SK-N-SH treated with all-trans-retinoic acid at 6 μM for 48 hours (cell line): ENCODE data around the gene GRIK1.

Source experiments
- ATAC-seq: fragments of 200-7000 bp; cut with Tn5 transposase; 3 replicates; pipeline ENCODE4 v1.9.1; 2020; ENCODE audit warnings: mild to moderate bottlenecking, moderate library complexity
- ARNTL ChIP-seq: fragments of 450-650 bp; formaldehyde crosslinking; IDR thresholded peaks from 2 replicates; pipeline ENCODE4 v1.5.0; 2020; ENCODE audit warnings: low read depth, mild to moderate bottlenecking, moderate library complexity, borderline replicate concordance
- BACH2 ChIP-seq: fragments of 250-450 bp; sonication (Bioruptor Pico); IDR thresholded peaks from 2 replicates; pipeline ENCODE4 v1.9.0; 2021; ENCODE audit warnings: mild to moderate bottlenecking, borderline replicate concordance
- ESRRG ChIP-seq: fragments of 250-450 bp; sonication (Bioruptor Pico); IDR thresholded peaks from 2 replicates; pipeline ENCODE4 v1.6.1; 2021; ENCODE audit warnings: mild to moderate bottlenecking
- GLIS3 ChIP-seq: fragments of 250-450 bp; sonication (Bioruptor Pico); IDR thresholded peaks from 2 replicates; pipeline ENCODE4 v1.5.0; 2020; ENCODE audit warnings: mild to moderate bottlenecking, moderate library complexity
- ISL1 ChIP-seq: fragments of 250-450 bp; sonication (Bioruptor Pico); IDR thresholded peaks from 2 replicates; pipeline ENCODE4 v2.1.2; 2022; ENCODE audit warnings: mild to moderate bottlenecking, moderate library complexity
- OSR1 ChIP-seq: fragments of 250-450 bp; sonication (Bioruptor Pico); IDR thresholded peaks from 2 replicates; pipeline ENCODE4 v1.8.0; 2022; ENCODE audit warnings: moderate library complexity, mild to moderate bottlenecking, inconsistent platforms
- PATZ1 ChIP-seq: fragments of 250-450 bp; sonication (Bioruptor Pico); IDR thresholded peaks from 2 replicates; pipeline ENCODE4 v1.8.0; 2020; ENCODE audit warnings: mild to moderate bottlenecking, moderate library complexity, borderline replicate concordance
- POU6F1 ChIP-seq: fragments of 250-450 bp; sonication (Bioruptor Pico); IDR thresholded peaks from 2 replicates; pipeline ENCODE4 v1.8.0; 2021; ENCODE audit warnings: low read depth, mild to moderate bottlenecking, moderate library complexity, borderline replicate concordance
- PPARA ChIP-seq: fragments of 250-450 bp; sonication (Bioruptor Pico); IDR thresholded peaks from 2 replicates; pipeline ENCODE4 v1.5.0; 2020; ENCODE audit warnings: mild to moderate bottlenecking, borderline replicate concordance
- RARB ChIP-seq: fragments of 250-450 bp; sonication (Bioruptor Pico); IDR thresholded peaks from 2 replicates; pipeline ENCODE4 v1.8.0; 2021; ENCODE audit warnings: mild to moderate bottlenecking, moderate library complexity
- SNAI2 ChIP-seq: fragments of 250-450 bp; sonication (Bioruptor Pico); IDR thresholded peaks from 2 replicates; pipeline ENCODE4 v1.5.0; 2020; ENCODE audit warnings: mild to moderate bottlenecking, moderate library complexity
- TCF4 ChIP-seq: fragments of 250-450 bp; sonication (Bioruptor Pico); IDR thresholded peaks from 2 replicates; pipeline ENCODE4 v1.8.0; 2021; ENCODE audit warnings: mild to moderate bottlenecking, moderate library complexity, borderline replicate concordance
- TOX ChIP-seq: fragments of 250-450 bp; sonication (Bioruptor Pico); IDR thresholded peaks from 2 replicates; pipeline ENCODE4 v1.8.0; 2021; ENCODE audit warnings: mild to moderate bottlenecking, moderate library complexity, borderline replicate concordance
- ZC3H10 ChIP-seq: fragments of 250-450 bp; sonication (Bioruptor Pico); IDR thresholded peaks from 2 replicates; pipeline ENCODE4 v1.5.1; 2021; ENCODE audit warnings: mild to moderate bottlenecking, moderate library complexity
- ZFP3 ChIP-seq: fragments of 250-450 bp; sonication (Bioruptor Pico); IDR thresholded peaks from 2 replicates; pipeline ENCODE4 v1.5.0; 2020; ENCODE audit warnings: mild to moderate bottlenecking, moderate library complexity
- ZFP30 ChIP-seq: fragments of 450-650 bp; formaldehyde crosslinking; IDR thresholded peaks from 2 replicates; pipeline ENCODE4 v1.5.0; 2022; ENCODE audit warnings: mild to moderate bottlenecking, moderate library complexity
- ZNF565 ChIP-seq: fragments of 450-650 bp; formaldehyde crosslinking; conservative IDR thresholded peaks from 2 replicates; pipeline ENCODE4 v1.5.0; 2020; ENCODE audit warnings: low read depth, mild to moderate bottlenecking, moderate library complexity
- ZNF70 ChIP-seq: fragments of 450-650 bp; formaldehyde crosslinking; IDR thresholded peaks from 2 replicates; pipeline ENCODE4 v1.5.0; 2020; ENCODE audit warnings: mild to moderate bottlenecking, moderate library complexity
- ZNF8 ChIP-seq: fragments of 450-650 bp; formaldehyde crosslinking; IDR thresholded peaks from 2 replicates; pipeline ENCODE4 v1.5.0; 2020; ENCODE audit warnings: mild to moderate bottlenecking, moderate library complexity
- TF ChIP-seq, protein P1 (sequence below): fragments of 250-450 bp; sonication (Bioruptor Pico); IDR thresholded peaks from 2 replicates; pipeline ENCODE4 v1.5.1; 2021; ENCODE audit warnings: mild to moderate bottlenecking, moderate library complexity
- TF ChIP-seq, protein P2 (sequence below): fragments of 250-450 bp; sonication (Bioruptor Pico); IDR thresholded peaks from 2 replicates; pipeline ENCODE4 v1.5.1; 2020; ENCODE audit warnings: low read depth, mild to moderate bottlenecking, moderate library complexity
- TF ChIP-seq, protein P3 (sequence below): fragments of 250-450 bp; sonication (Bioruptor Pico); IDR thresholded peaks from 2 replicates; pipeline ENCODE4 v1.5.0; 2020; ENCODE audit warnings: mild to moderate bottlenecking, moderate library complexity

Gene GRIK1

DNA sequence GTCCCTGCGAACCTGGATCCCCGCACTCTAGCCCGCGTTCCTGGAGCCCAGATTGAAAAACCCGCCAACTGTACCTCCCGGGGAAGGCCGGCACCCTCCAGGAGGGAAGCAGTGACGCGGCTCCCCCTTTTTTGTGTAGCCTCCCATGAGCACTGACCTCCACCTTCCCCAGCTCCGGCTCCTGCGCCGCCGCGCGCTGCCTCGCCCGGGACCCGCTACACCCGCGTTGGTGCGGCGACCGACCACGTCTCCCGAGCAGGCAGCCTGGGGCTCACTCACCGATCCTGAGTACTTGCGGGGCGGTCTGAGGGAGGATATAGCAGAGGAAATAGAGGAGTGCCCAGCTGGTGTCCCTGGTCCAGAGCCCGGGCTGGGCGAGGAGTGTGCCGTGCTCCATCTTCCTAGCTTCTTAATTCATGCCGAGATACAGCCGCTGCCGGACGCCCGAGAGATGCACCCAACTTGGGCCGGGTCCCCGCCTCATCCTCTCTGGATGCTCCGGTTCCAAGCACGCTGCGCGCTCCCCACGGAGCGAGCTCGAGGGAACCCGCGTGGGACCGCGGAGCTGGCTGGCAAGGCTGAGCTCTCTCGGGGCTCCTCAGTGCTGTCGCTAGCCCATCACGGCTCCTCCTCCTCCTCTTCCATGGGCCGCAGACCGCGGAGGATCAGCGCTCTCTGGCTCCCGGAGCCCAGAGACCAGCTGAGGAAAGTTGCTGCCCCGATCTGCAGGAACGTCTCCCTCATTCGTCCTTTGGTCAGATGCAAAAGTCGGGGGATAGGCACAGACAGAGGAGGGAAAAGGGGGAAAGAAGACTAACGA is 482 bp downstream of the GRIK1 start:
- ATAC-seq, result peak; percentile 51
- TF ChIP-seq ISL1, result no peak
- TF ChIP-seq OSR1 (CRISPR knock-in tag), result no peak
- TF ChIP-seq ZC3H10 (CRISPR knock-in tag), result no peak
- TF ChIP-seq, protein P1, sequence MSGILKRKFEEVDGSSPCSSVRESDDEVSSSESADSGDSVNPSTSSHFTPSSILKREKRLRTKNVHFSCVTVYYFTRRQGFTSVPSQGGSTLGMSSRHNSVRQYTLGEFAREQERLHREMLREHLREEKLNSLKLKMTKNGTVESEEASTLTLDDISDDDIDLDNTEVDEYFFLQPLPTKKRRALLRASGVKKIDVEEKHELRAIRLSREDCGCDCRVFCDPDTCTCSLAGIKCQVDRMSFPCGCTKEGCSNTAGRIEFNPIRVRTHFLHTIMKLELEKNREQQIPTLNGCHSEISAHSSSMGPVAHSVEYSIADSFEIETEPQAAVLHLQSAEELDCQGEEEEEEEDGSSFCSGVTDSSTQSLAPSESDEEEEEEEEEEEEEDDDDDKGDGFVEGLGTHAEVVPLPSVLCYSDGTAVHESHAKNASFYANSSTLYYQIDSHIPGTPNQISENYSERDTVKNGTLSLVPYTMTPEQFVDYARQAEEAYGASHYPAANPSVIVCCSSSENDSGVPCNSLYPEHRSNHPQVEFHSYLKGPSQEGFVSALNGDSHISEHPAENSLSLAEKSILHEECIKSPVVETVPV (CRISPR knock-in tag), result no peak
- no peak for TF ChIP-seq PPARA (CRISPR knock-in tag)
- TF ChIP-seq ZFP30 (CRISPR knock-in tag), result no peak
- TF ChIP-seq ZNF70 (CRISPR knock-in tag), result no peak

- no peak for ATAC-seq
- TF ChIP-seq ZFP3 (no peak), POU6F1 (CRISPR knock-in tag) (no peak), ZFP30 (CRISPR knock-in tag) (no peak), ZNF70 (CRISPR knock-in tag) (no peak), ESRRG (CRISPR knock-in tag) (no peak), RARB (CRISPR knock-in tag) (no peak), OSR1 (CRISPR knock-in tag) (no peak), ZNF565 (CRISPR knock-in tag) (no peak), GLIS3 (CRISPR knock-in tag) (no peak)
These were observed 1.1 kb downstream of the GRIK1 start for GRCh38 chr21:29938776-29939103.

- no peak for ATAC-seq
- no peak for TF ChIP-seq PPARA (CRISPR knock-in tag)
These were observed 6.7 kb downstream of the GRIK1 start for GRCh38 chr21:29933088-29933487.

DNA sequence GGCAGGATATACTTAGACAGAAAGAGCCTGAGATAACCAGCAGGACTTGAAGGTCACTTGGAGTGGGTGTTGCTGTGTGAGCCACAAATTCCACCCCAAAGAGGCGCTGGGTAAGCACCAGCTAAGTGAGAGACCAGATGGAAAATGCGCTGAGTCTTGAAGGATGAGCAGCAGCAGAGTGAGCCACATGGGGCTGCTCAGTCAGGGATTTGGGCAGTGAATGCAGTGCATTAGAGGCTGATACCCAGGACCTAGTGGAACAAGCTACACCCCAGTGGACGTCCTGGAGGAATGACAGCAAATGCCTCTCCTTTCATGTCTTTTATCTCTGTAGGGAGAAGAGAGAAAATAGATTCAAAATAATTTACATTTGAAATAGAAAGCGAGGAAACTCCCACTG is 11.3 kb downstream of the GRIK1 start:
- TF ChIP-seq ISL1, result no peak
- TF ChIP-seq SNAI2, result no peak
- TF ChIP-seq ZFP30 (CRISPR knock-in tag), result no peak
- TF ChIP-seq GLIS3 (CRISPR knock-in tag), result no peak
- no peak for TF ChIP-seq ZNF8 (CRISPR knock-in tag)
- TF ChIP-seq RARB (CRISPR knock-in tag), result no peak
- no peak for TF ChIP-seq TCF4 (CRISPR knock-in tag)
- TF ChIP-seq ZNF70 (CRISPR knock-in tag), result no peak
- TF ChIP-seq, protein P1 (CRISPR knock-in tag), result no peak
- no peak for TF ChIP-seq OSR1 (CRISPR knock-in tag)
- no peak for TF ChIP-seq ARNTL (CRISPR knock-in tag)
- TF ChIP-seq, protein P2, sequence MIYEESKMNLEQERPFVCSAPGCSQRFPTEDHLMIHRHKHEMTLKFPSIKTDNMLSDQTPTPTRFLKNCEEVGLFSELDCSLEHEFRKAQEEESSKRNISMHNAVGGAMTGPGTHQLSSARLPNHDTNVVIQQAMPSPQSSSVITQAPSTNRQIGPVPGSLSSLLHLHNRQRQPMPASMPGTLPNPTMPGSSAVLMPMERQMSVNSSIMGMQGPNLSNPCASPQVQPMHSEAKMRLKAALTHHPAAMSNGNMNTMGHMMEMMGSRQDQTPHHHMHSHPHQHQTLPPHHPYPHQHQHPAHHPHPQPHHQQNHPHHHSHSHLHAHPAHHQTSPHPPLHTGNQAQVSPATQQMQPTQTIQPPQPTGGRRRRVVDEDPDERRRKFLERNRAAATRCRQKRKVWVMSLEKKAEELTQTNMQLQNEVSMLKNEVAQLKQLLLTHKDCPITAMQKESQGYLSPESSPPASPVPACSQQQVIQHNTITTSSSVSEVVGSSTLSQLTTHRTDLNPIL (CRISPR knock-in tag), result no peak
- no peak for TF ChIP-seq BACH2
- TF ChIP-seq TOX, result no peak
- no peak for TF ChIP-seq POU6F1 (CRISPR knock-in tag)
- no peak for TF ChIP-seq ZC3H10 (CRISPR knock-in tag)
- no peak for TF ChIP-seq ZFP3
- TF ChIP-seq ESRRG (CRISPR knock-in tag), result no peak
- TF ChIP-seq PATZ1 (CRISPR knock-in tag), result no peak
- TF ChIP-seq, protein P3, sequence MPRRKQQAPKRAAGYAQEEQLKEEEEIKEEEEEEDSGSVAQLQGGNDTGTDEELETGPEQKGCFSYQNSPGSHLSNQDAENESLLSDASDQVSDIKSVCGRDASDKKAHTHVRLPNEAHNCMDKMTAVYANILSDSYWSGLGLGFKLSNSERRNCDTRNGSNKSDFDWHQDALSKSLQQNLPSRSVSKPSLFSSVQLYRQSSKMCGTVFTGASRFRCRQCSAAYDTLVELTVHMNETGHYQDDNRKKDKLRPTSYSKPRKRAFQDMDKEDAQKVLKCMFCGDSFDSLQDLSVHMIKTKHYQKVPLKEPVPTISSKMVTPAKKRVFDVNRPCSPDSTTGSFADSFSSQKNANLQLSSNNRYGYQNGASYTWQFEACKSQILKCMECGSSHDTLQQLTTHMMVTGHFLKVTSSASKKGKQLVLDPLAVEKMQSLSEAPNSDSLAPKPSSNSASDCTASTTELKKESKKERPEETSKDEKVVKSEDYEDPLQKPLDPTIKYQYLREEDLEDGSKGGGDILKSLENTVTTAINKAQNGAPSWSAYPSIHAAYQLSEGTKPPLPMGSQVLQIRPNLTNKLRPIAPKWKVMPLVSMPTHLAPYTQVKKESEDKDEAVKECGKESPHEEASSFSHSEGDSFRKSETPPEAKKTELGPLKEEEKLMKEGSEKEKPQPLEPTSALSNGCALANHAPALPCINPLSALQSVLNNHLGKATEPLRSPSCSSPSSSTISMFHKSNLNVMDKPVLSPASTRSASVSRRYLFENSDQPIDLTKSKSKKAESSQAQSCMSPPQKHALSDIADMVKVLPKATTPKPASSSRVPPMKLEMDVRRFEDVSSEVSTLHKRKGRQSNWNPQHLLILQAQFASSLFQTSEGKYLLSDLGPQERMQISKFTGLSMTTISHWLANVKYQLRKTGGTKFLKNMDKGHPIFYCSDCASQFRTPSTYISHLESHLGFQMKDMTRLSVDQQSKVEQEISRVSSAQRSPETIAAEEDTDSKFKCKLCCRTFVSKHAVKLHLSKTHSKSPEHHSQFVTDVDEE (CRISPR knock-in tag), result no peak
- TF ChIP-seq, all 23 proteins: peak for 0
- no peak for ATAC-seq
